K562 (cell line): ENCODE measurements around the gene HYAL3.

Experiments used
- CHD2 ChIP-seq: IDR thresholded peaks from 2 replicates; pipeline ENCODE4 v1.6.1; 2011; ENCODE audit warnings: low read depth, low read length
- CREB1 ChIP-seq, 2 experiments: sonication (generic) in 1 of 2; formaldehyde crosslinking in 1 of 2; IDR thresholded peaks; 2 replicates each; pipeline versions ENCODE4 v1.6.1 to v1.8.0; 2012 to 2022; ENCODE audit warnings: inconsistent platforms in 1 of 2, mild to moderate bottlenecking in 1 of 2, missing genetic modification reagents in 1 of 2, moderate library complexity in 1 of 2
- FOXA1 ChIP-seq: fragments of 450-650 bp; IDR thresholded peaks from 2 replicates; pipeline ENCODE4 v1.6.1; 2016; ENCODE audit warnings: mild to moderate bottlenecking, borderline replicate concordance
- JUN ChIP-seq, 2 experiments: sonication (generic) in 1 of 2; formaldehyde crosslinking in 1 of 2; IDR thresholded peaks; 2 replicates each; pipeline versions ENCODE4 v1.6.1 to v1.8.0; 2012 to 2022; ENCODE audit warnings: borderline replicate concordance in 2 of 2, mild to moderate bottlenecking in 2 of 2, improper control_type of control experiment in 1 of 2, low read depth in 1 of 2, low read length in 1 of 2, missing genetic modification reagents in 1 of 2
- NFE2 ChIP-seq: IDR thresholded peaks from 2 replicates; pipeline ENCODE4 v1.6.1; 2014; ENCODE audit warnings: antibody characterized with exemption, low read depth
- ZBTB33 ChIP-seq: sonication (generic); formaldehyde crosslinking; IDR thresholded peaks from 2 replicates; pipeline ENCODE4 v1.8.1; 2023; ENCODE audit warnings: mild to moderate bottlenecking, missing genetic modification reagents

- TF ChIP-seq JUN (IDR thresholded peaks at IDR 0.05; ENCODE audit: borderline replicate concordance, low read depth, low read length) (no peak), JUN (CRISPR knock-in tag; IDR thresholded peaks at IDR 0.05; ENCODE audit: borderline replicate concordance) (no peak), FOXA1 (no peak), CREB1 (IDR thresholded peaks at IDR 0.05) (no peak), CREB1 (CRISPR knock-in tag; IDR thresholded peaks at IDR 0.05) (no peak), ZBTB33 (no peak), CHD2 (no peak), NFE2 (no peak)
These were observed 40.4 kb upstream of the HYAL3 start for GRCh38 chr3:50339485-50340146.
